HEK293 (cell line): ENCODE results near the gene ZSCAN1.

Experiments
- SP3 ChIP-seq: fragments of 450-650 bp; formaldehyde crosslinking; IDR thresholded peaks from 2 replicates; pipeline ENCODE4 v1.5.1; 2016; ENCODE audit warnings: missing biosample characterization, missing genetic modification characterization
- ZNF121 ChIP-seq: fragments of 450-650 bp; formaldehyde crosslinking; IDR thresholded peaks from 2 replicates; pipeline ENCODE4 v1.5.1; 2016; ENCODE audit warnings: missing biosample characterization, missing genetic modification characterization
- ZNF529 ChIP-seq: fragments of 450-650 bp; formaldehyde crosslinking; IDR thresholded peaks from 2 replicates; pipeline ENCODE4 v1.5.1; 2017; ENCODE audit warnings: missing genetic modification characterization, missing biosample characterization; ENCODE audit not compliant: insufficient replicate concordance
- ZNF837 ChIP-seq: fragments of 450-650 bp; formaldehyde crosslinking; IDR thresholded peaks from 2 replicates; pipeline ENCODE4 v1.5.1; 2016; ENCODE audit warnings: missing biosample characterization, missing genetic modification characterization
- TF ChIP-seq, protein P1 (sequence below): fragments of 450-650 bp; formaldehyde crosslinking; IDR thresholded peaks from 2 replicates; pipeline ENCODE4 v1.5.1; 2016; ENCODE audit warnings: missing biosample characterization, missing genetic modification characterization
- TF ChIP-seq, protein P2 (sequence below): fragments of 450-650 bp; formaldehyde crosslinking; IDR thresholded peaks from 2 replicates; pipeline ENCODE4 v1.5.1; 2016; ENCODE audit warnings: missing biosample characterization, missing genetic modification characterization
- TF ChIP-seq, protein P3 (sequence below): fragments of 450-650 bp; IDR thresholded peaks from 2 replicates; pipeline ENCODE4 v1.5.1; 2018; ENCODE audit warnings: missing biosample characterization, missing genetic modification characterization

- TF ChIP-seq ZNF529 (tag by site-specific recombination): no peak
- TF ChIP-seq ZNF837 (tag by site-specific recombination): no peak
- TF ChIP-seq, protein P1, sequence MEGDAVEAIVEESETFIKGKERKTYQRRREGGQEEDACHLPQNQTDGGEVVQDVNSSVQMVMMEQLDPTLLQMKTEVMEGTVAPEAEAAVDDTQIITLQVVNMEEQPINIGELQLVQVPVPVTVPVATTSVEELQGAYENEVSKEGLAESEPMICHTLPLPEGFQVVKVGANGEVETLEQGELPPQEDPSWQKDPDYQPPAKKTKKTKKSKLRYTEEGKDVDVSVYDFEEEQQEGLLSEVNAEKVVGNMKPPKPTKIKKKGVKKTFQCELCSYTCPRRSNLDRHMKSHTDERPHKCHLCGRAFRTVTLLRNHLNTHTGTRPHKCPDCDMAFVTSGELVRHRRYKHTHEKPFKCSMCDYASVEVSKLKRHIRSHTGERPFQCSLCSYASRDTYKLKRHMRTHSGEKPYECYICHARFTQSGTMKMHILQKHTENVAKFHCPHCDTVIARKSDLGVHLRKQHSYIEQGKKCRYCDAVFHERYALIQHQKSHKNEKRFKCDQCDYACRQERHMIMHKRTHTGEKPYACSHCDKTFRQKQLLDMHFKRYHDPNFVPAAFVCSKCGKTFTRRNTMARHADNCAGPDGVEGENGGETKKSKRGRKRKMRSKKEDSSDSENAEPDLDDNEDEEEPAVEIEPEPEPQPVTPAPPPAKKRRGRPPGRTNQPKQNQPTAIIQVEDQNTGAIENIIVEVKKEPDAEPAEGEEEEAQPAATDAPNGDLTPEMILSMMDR (tag by site-specific recombination): no peak
- TF ChIP-seq, protein P2, sequence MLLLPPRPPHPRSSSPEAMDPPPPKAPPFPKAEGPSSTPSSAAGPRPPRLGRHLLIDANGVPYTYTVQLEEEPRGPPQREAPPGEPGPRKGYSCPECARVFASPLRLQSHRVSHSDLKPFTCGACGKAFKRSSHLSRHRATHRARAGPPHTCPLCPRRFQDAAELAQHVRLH (tag by site-specific recombination): no peak
- no peak for TF ChIP-seq SP3
- no peak for TF ChIP-seq ZNF121 (tag by site-specific recombination)
- TF ChIP-seq, protein P3, sequence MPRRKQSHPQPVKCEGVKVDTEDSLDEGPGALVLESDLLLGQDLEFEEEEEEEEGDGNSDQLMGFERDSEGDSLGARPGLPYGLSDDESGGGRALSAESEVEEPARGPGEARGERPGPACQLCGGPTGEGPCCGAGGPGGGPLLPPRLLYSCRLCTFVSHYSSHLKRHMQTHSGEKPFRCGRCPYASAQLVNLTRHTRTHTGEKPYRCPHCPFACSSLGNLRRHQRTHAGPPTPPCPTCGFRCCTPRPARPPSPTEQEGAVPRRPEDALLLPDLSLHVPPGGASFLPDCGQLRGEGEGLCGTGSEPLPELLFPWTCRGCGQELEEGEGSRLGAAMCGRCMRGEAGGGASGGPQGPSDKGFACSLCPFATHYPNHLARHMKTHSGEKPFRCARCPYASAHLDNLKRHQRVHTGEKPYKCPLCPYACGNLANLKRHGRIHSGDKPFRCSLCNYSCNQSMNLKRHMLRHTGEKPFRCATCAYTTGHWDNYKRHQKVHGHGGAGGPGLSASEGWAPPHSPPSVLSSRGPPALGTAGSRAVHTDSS: no peak
Measured at GRCh38 chr19:58010507-58010906, 23.3 kb upstream of the ZSCAN1 start.
